Loucy (cell line): Measurements from ENCODE around the gene ARPC4.

ENCODE experiments used
- CTCF ChIP-seq: fragments of 200-600 bp; sonication (generic); conservative IDR thresholded peaks from 2 replicates; pipeline ENCODE4 v1.5.1; 2014; ENCODE audit warnings: mild to moderate bottlenecking, antibody characterized with exemption, low read length
- EZH2phosphoT487 ChIP-seq: fragments of 200-600 bp; IDR thresholded peaks from 2 replicates; pipeline ENCODE4 v1.6.1; 2018; ENCODE audit warnings: antibody characterized with exemption, mild to moderate bottlenecking, moderate library complexity, borderline replicate concordance

GRCh38 chr3:9820946-9821345 lies 28.1 kb downstream of the ARPC4 start:
- TF ChIP-seq CTCF (peak; percentile 53), EZH2phosphoT487 (no peak)
